Left lung (tissue), 10 donors: Measurements from ENCODE around the gene RAB27B. TPM values are rescaled to one million over a fixed set of nuclear protein-coding genes. Genes with fewer than 3 reads are reported as not detected.

Source experiments
- ATAC-seq: fragments of 200-7000 bp; cut with Tn5 transposase; one replicate; pipeline ENCODE4 v1.9.1; 2020; ENCODE audit warnings: moderate library complexity
- DNase-seq, 4 donors: peaks; one replicate each; pipeline ENCODE4 v3.0.0-alpha.2; 2013 to 2020
- H3K27ac ChIP-seq, 2 donors: fragments of 200-600 bp; sonication (generic) in 1 of 2; one replicate each; pipeline versions ENCODE4 v1.5.0 to v1.8.0; 2020 to 2021
- H3K27me3 ChIP-seq, 2 donors: fragments of 200-600 bp; sonication (generic) in 1 of 2; one replicate each; pipeline versions ENCODE4 v1.5.0 to v1.8.0; 2020 to 2021
- H3K36me3 ChIP-seq, 2 donors: fragments of 200-600 bp; sonication (generic) in 1 of 2; one replicate each; pipeline versions ENCODE4 v1.5.0 to v1.8.0; 2020 to 2021
- H3K4me1 ChIP-seq, 2 donors: fragments of 200-600 bp; one replicate each; pipeline ENCODE4 v1.8.0; 2021
- H3K4me3 ChIP-seq, 2 donors: fragments of 200-600 bp; sonication (generic) in 1 of 2; one replicate each; pipeline versions ENCODE4 v1.5.0 to v1.8.0; 2020 to 2021; ENCODE audit warnings: mild to moderate bottlenecking in 1 of 2
- H3K9me3 ChIP-seq, 2 donors: fragments of 200-600 bp; sonication (generic) in 1 of 2; one replicate each; pipeline versions ENCODE4 v1.5.0 to v1.8.0; 2020 to 2021
- CTCF ChIP-seq, 2 donors: fragments of 200-600 bp; sonication (generic) in 1 of 2; IDR thresholded peaks; one replicate each; pipeline versions ENCODE4 v1.5.0 to v1.8.0; 2021; ENCODE audit warnings: antibody characterized with exemption in 2 of 2
- intact Hi-C, 2 donors: fragments of 100-400 bp; cut with DNase I; formaldehyde crosslinking; loops; one replicate each; pipeline versions ENCODE4 v1.11.2 to v1.14.2; 2022
- polyA plus RNA-seq, 6 donors: library from polyadenylated mRNA; unstranded; fragments of 120-200 nt; gene quantifications; one replicate each; pipeline ENCODE4 v1.2.1, GENCODE V29; 2013; ENCODE audit not compliant: insufficient read length in 6 of 6
- total RNA-seq, 2 donors: library from RNA; stranded (reverse); fragmentation: NEBNext Ultra II Directional; extraction: Animal tissue kit (Norgen Biotek cat#: 25700); gene quantifications; one replicate each; pipeline ENCODE4 v1.2.1, GENCODE V29; 2021
- donor health status: DM: no; HTN: yes; CAD: no.
- donor health status: DM: no; HTN: no; CAD: no.

Gene RAB27B
- total and polyA plus RNA-seq, 8 donors: 7.4 to 66.6 (median 10.5) TPM

- TF ChIP-seq CTCF (IDR thresholded peaks at IDR 0.05): no peak
- Histone ChIP-seq H3K27me3 (peaks cover 0 to 9% of the 10 kb centered on the region in 2 donors), H3K4me1 (peaks cover 0 to 6% of the 10 kb centered on the region in 2 donors), H3K36me3 (no peaks in the 10 kb centered on the region), H3K9me3 (no peaks in the 10 kb centered on the region), H3K27ac (peak overlapping the region in 1 of 2 donors; percentile 54), H3K4me3 (peak overlapping the region; percentile 12 to 41)
- intact Hi-C loops: no loop called here
- no peak for ATAC-seq
- no peak for DNase-seq
Observed at GRCh38 chr18:54830260-54830659, 2.0 kb downstream of the RAB27B start.

- ATAC-seq (no peak), DNase-seq (no peak)
- H3K36me3 ChIP-seq: no peaks in the 10 kb centered on the region
- no peak for TF ChIP-seq CTCF (IDR thresholded peaks at IDR 0.05)
- peaks cover 0 to 9% of the 10 kb centered on the region in 2 donors for H3K27me3 ChIP-seq
- intact Hi-C loops: no loop called here
- peaks cover 0 to 6% of the 10 kb centered on the region in 2 donors for H3K4me1 ChIP-seq
- no peaks in the 10 kb centered on the region for H3K9me3 ChIP-seq
- H3K4me3 ChIP-seq: peak overlapping the region in 1 of 2 donors; percentile 41
- H3K27ac ChIP-seq: peak overlapping the region in 1 of 2 donors; percentile 54
Observed at GRCh38 chr18:54830866-54831265, 2.6 kb downstream of the RAB27B start.

- intact Hi-C loops: no loop called here
- no peak for TF ChIP-seq CTCF (IDR thresholded peaks at IDR 0.05)
- Histone ChIP-seq H3K4me1 (no peaks in the 10 kb centered on the region), H3K9me3 (no peaks in the 10 kb centered on the region), H3K27ac (no peak overlapping the region), H3K27me3 (no peaks in the 10 kb centered on the region), H3K36me3 (no peaks in the 10 kb centered on the region), H3K4me3 (no peak overlapping the region)
- no peak for ATAC-seq
- no peak for DNase-seq
Observed at GRCh38 chr18:54835944-54836343, 7.7 kb downstream of the RAB27B start.

- H3K27ac ChIP-seq: no peak overlapping the region
- ATAC-seq (no peak), DNase-seq (no peak)
- intact Hi-C loops: no loop called here
- H3K4me3 ChIP-seq: no peak overlapping the region
- no peaks in the 10 kb centered on the region for H3K27me3 ChIP-seq
- no peaks in the 10 kb centered on the region for H3K36me3 ChIP-seq
- H3K4me1 ChIP-seq: no peaks in the 10 kb centered on the region
- H3K9me3 ChIP-seq: no peaks in the 10 kb centered on the region
- no peak for TF ChIP-seq CTCF (IDR thresholded peaks at IDR 0.05)
Observed at GRCh38 chr18:54843314-54843713, 15.0 kb downstream of the RAB27B start.

GRCh38 chr18:54845787-54846186, 17.5 kb downstream of the RAB27B start:
- DNase-seq (no peak), ATAC-seq (no peak)
- Histone ChIP-seq H3K27ac (no peak overlapping the region), H3K4me1 (peaks cover 0 to 3% of the 10 kb centered on the region in 2 donors), H3K4me3 (no peak overlapping the region), H3K36me3 (no peaks in the 10 kb centered on the region), H3K9me3 (no peaks in the 10 kb centered on the region), H3K27me3 (no peaks in the 10 kb centered on the region)
- TF ChIP-seq CTCF (IDR thresholded peaks at IDR 0.05): no peak
- intact Hi-C loops: no loop called here
